Measurements from ENCODE around the gene NID2. TPM values are rescaled to one million over a fixed set of nuclear protein-coding genes. Genes with fewer than 3 reads are reported as not detected.

The NID2 gene
- total and polyA plus RNA-seq, 2 of the 4 experiments (the other 2 are of a cell fraction), result 101 to 303 TPM

- H3K4me1 ChIP-seq (ENCODE audit: control insufficient read depth, insufficient read depth, low read length), result peaks cover 2% of the 10 kb centered on the region; the same call in 1 of the 2 replicates
- no peaks in the 10 kb centered on the region for H3K9me3 ChIP-seq (ENCODE audit: control insufficient read depth, insufficient read depth, low read length)
- WGBS, 2 experiments (ENCODE audit: extremely low coverage in 2 of 2, insufficient read length in 1 of 2), result no CpG with 5 or more reads among the region's 4 CpGs
- H3K79me1 ChIP-seq (ENCODE audit: low read depth in 1 of 2, low read length in 2 of 2), result peaks cover 10 to 23% of the 10 kb centered on the region in 2 experiments
- no peak overlapping the region for H2AK9ac ChIP-seq (replicated peaks; ENCODE audit: low read depth, low read length, poor library complexity)
- H2BK20ac ChIP-seq (ENCODE audit: low read depth, low read length), result no peak overlapping the region
- TF ChIP-seq BHLHE40 (IDR thresholded peaks at IDR 0.05; ENCODE audit: low read depth, low read length) (no peak), USF2 (IDR thresholded peaks at IDR 0.05; ENCODE audit: low read depth, low read length) (no peak), SMC3 (IDR thresholded peaks at IDR 0.05; ENCODE audit: low read depth, low read length) (peak; percentile 86), RAD21 (IDR thresholded peaks at IDR 0.05; ENCODE audit: low read length) (peak; percentile 85), MAZ (IDR thresholded peaks at IDR 0.05; ENCODE audit: borderline replicate concordance, low read depth, low read length) (no peak), ELK1 (IDR thresholded peaks at IDR 0.05; ENCODE audit: borderline replicate concordance, low read depth, low read length) (no peak), POLR2A (IDR thresholded peaks at IDR 0.05; ENCODE audit: low read depth, low read length) (no peak), CTCF (conservative IDR thresholded peaks at IDR 0.05; ENCODE audit: low read depth, low read length) (peak; percentile 78)
- ChIA-PET POLR2A (ENCODE audit: unreplicated experiment) (no interaction called here), CTCF (interaction anchor here (0.7 to 1.7 kb wide), 8 partner anchors 8 to 152 kb away, joined by 3 to 8 read pairs (median 3); partner anchors contain the start of gene NID2)
- intact Hi-C loops (cut with micrococcal nuclease), result loop anchor here (1.0 to 10.0 kb wide), 3 partner anchors 135 to 459 kb away; no protein-coding TSS in a partner anchor
- no peak overlapping the region for H3K4me3 ChIP-seq (ENCODE audit: insufficient read depth, low read depth, low read length)
- H3K9ac ChIP-seq (ENCODE audit: low read depth, low read length), result no peak overlapping the region; the same call in 1 of the 2 replicates
- no peaks in the 10 kb centered on the region for H4K20me1 ChIP-seq (ENCODE audit: insufficient read depth, low read length)
- peaks cover 9% of the 10 kb centered on the region for H3K36me3 ChIP-seq (ENCODE audit: control insufficient read depth, insufficient read depth, low read length)
- DNase-seq (peak; percentile 68), ATAC-seq (ENCODE audit: low read depth) (peak; percentile 33; the same call in 1 of the 2 replicates)
- H3K27ac ChIP-seq (ENCODE audit: insufficient read depth, low read length), result no peak overlapping the region
- dilution Hi-C loops (cut with HindIII; ENCODE audit: low sequenced_read_pairs, unreplicated experiment), result no loop called here
- no peak overlapping the region for H2AFZ ChIP-seq (replicated peaks; ENCODE audit: low read length, poor library complexity)
- no peak overlapping the region for H2BK15ac ChIP-seq (ENCODE audit: low read depth, low read length)
- H2BK5ac ChIP-seq (ENCODE audit: low read depth, low read length, poor library complexity, severe bottlenecking), result no peak overlapping the region
- no peak overlapping the region for H3K4ac ChIP-seq (ENCODE audit: low read depth, low read length)
- H3K4me2 ChIP-seq (ENCODE audit: low read depth, low read length), result no peak overlapping the region
- H4K8ac ChIP-seq (ENCODE audit: low read depth in 2 of 2, low read length in 2 of 2), result no peak overlapping the region
- no peak overlapping the region for H4K5ac ChIP-seq (ENCODE audit: low read depth, low read length)
- no peak overlapping the region for H3K23ac ChIP-seq (ENCODE audit: low read depth, low read length)
- no peak overlapping the region for H3K14ac ChIP-seq (replicated peaks; ENCODE audit: low read depth, low read length)
- in situ Hi-C loops (cut with MboI; ENCODE audit: low sequenced_read_pairs), result loop anchor here (5.0 kb wide), 1 partner anchor 136 kb away; no protein-coding TSS in a partner anchor
- H3K56ac ChIP-seq (ENCODE audit: extremely low read depth, insufficient read depth, low read length), result no peak overlapping the region
- no peaks in the 10 kb centered on the region for H3K27me3 ChIP-seq (ENCODE audit: control insufficient read depth, insufficient read depth, low read length)
- no peak overlapping the region for H2AK5ac ChIP-seq (ENCODE audit: low read depth, low read length)
- BruUV-seq (replicated peaks), result no TSS peak
- no peaks in the 10 kb centered on the region for H3K9me1 ChIP-seq (ENCODE audit: insufficient read depth, low read length)
- no peak overlapping the region for H4K91ac ChIP-seq (ENCODE audit: insufficient read depth, low read depth, low read length)
- no peak overlapping the region for H3K18ac ChIP-seq (ENCODE audit: low read depth, low read length)
- no peak overlapping the region for H2BK120ac ChIP-seq (ENCODE audit: low read depth, low read length)
Observed at GRCh38 chr14:51996148-51996746, 72.6 kb downstream of the NID2 start.
